ENCODE measurements around the gene FSTL4.

DNA sequence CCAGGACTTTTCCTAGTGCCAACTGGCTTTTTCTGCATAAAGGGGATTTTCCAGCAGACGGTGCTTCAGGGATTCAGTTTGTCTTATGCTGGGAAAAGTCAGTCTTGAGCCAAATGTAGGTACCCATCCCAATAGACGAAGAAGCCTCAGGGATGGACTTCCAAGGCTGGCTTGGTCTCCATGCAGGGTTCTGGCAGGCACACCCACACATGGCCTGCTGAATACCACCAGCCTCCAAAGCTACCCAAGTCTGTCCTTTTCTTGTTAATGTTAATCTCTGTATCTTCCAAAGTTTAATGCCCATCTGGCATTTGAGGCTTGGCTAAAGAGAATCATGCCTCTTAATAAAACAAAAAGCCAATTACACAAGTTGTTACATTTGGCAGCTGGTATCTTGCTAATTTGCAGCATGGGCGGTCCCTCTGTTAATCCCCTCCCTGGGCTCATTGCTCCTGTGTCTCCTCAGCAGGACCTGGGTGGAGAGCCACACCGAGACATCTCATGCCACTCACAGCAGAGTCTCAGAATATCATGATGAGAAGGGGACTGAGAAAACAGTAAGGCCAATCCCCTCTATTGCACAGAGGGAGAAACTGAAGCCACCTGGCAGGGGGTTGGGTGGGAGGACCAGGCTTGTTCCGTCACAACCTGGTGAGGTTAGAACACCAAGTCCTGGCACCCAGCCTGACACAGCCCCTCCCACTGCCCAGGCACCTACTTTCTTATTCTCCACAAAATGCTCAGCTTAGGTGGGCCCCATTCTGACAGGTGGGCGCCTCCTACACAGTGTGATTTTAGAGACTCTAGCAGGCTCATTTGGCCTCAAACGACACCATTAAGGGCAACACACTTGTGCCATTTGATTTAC is 243.2 kb downstream of the FSTL4 start:
- TF ChIP-seq EP300 (IDR thresholded peaks at IDR 0.05) (no peak), POLR2AphosphoS5 (IDR thresholded peaks at IDR 0.05) (no peak), POLR2A (IDR thresholded peaks at IDR 0.05) (no peak)
- TF ChIP-seq, protein P1, sequence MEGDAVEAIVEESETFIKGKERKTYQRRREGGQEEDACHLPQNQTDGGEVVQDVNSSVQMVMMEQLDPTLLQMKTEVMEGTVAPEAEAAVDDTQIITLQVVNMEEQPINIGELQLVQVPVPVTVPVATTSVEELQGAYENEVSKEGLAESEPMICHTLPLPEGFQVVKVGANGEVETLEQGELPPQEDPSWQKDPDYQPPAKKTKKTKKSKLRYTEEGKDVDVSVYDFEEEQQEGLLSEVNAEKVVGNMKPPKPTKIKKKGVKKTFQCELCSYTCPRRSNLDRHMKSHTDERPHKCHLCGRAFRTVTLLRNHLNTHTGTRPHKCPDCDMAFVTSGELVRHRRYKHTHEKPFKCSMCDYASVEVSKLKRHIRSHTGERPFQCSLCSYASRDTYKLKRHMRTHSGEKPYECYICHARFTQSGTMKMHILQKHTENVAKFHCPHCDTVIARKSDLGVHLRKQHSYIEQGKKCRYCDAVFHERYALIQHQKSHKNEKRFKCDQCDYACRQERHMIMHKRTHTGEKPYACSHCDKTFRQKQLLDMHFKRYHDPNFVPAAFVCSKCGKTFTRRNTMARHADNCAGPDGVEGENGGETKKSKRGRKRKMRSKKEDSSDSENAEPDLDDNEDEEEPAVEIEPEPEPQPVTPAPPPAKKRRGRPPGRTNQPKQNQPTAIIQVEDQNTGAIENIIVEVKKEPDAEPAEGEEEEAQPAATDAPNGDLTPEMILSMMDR (IDR thresholded peaks at IDR 0.05): no peak
